ENCODE measurements around the gene DMRTB1. TPM values are rescaled to one million over a fixed set of nuclear protein-coding genes. Genes with fewer than 3 reads are reported as not detected.

The DMRTB1 gene
- total RNA-seq, 1 donor from 2014 or later = not detected

GRCh38 chr1:53499257-53500203 lies 40.3 kb downstream of the DMRTB1 start:
- no peaks in the 10 kb centered on the region for H3K36me3 Mint-ChIP-seq (ENCODE audit: low read depth)
- H3K9me3 Mint-ChIP-seq (ENCODE audit: low read depth) = no peaks in the 10 kb centered on the region
- TF ChIP-seq CTCF (IDR thresholded peaks at IDR 0.05) = no peak
- no peak overlapping the region for H3K27ac Mint-ChIP-seq (ENCODE audit: unreplicated experiment)
- peaks cover 4% of the 10 kb centered on the region for H3K27me3 Mint-ChIP-seq (ENCODE audit: low read depth)
- no peak overlapping the region for H3K4me3 Mint-ChIP-seq (ENCODE audit: unreplicated experiment)
- peaks cover 10% of the 10 kb centered on the region for H3K4me1 Mint-ChIP-seq (ENCODE audit: low read depth)
- DNase-seq (ENCODE audit: low spot score) = peak; percentile 68

GRCh38 chr1:53500204-53501064 lies 41.2 kb downstream of the DMRTB1 start:
- no peak overlapping the region for H3K27ac Mint-ChIP-seq (ENCODE audit: unreplicated experiment)
- H3K4me3 Mint-ChIP-seq (ENCODE audit: unreplicated experiment) = no peak overlapping the region
- peaks cover 10% of the 10 kb centered on the region for H3K4me1 Mint-ChIP-seq (ENCODE audit: low read depth)
- peaks cover 4% of the 10 kb centered on the region for H3K27me3 Mint-ChIP-seq (ENCODE audit: low read depth)
- H3K36me3 Mint-ChIP-seq (ENCODE audit: low read depth) = peaks cover 1% of the 10 kb centered on the region
- no peak for TF ChIP-seq CTCF (IDR thresholded peaks at IDR 0.05)
- H3K9me3 Mint-ChIP-seq (ENCODE audit: low read depth) = no peaks in the 10 kb centered on the region
- DNase-seq (ENCODE audit: low spot score) = no peak

GRCh38 chr1:53501065-53502005 lies 42.1 kb downstream of the DMRTB1 start:
- peaks cover 4% of the 10 kb centered on the region for H3K27me3 Mint-ChIP-seq (ENCODE audit: low read depth)
- no peak overlapping the region for H3K4me3 Mint-ChIP-seq (ENCODE audit: unreplicated experiment)
- no peak overlapping the region for H3K27ac Mint-ChIP-seq (ENCODE audit: unreplicated experiment)
- TF ChIP-seq CTCF (IDR thresholded peaks at IDR 0.05) = no peak
- peaks cover 2% of the 10 kb centered on the region for H3K36me3 Mint-ChIP-seq (ENCODE audit: low read depth)
- peak; percentile 80 for DNase-seq (ENCODE audit: low spot score)
- no peaks in the 10 kb centered on the region for H3K9me3 Mint-ChIP-seq (ENCODE audit: low read depth)
- peaks cover 10% of the 10 kb centered on the region for H3K4me1 Mint-ChIP-seq (ENCODE audit: low read depth)

GRCh38 chr1:53502641-53503432 lies 43.6 kb downstream of the DMRTB1 start:
- Mint-ChIP-seq H3K4me1 (ENCODE audit: low read depth) (peaks cover 10% of the 10 kb centered on the region), H3K27ac (ENCODE audit: unreplicated experiment) (no peak overlapping the region), H3K27me3 (ENCODE audit: low read depth) (peaks cover 4% of the 10 kb centered on the region), H3K9me3 (ENCODE audit: low read depth) (no peaks in the 10 kb centered on the region), H3K4me3 (ENCODE audit: unreplicated experiment) (no peak overlapping the region), H3K36me3 (ENCODE audit: low read depth) (peaks cover 2% of the 10 kb centered on the region)
- TF ChIP-seq CTCF (IDR thresholded peaks at IDR 0.05) = no peak
- peak; percentile 65 for DNase-seq (ENCODE audit: low spot score)

All from chondrocyte (in vitro differentiated cells).